Transverse colon (tissue), 4 donors: ENCODE data around the gene FGF7. TPM values are rescaled to one million over a fixed set of nuclear protein-coding genes. Genes with fewer than 3 reads are reported as not detected.

Experiments used
- DNase-seq: peaks from one replicate; pipeline ENCODE4 v3.0.0-alpha.2; 2019
- H3K27ac ChIP-seq, 4 donors: fragments of 200-600 bp; sonication (generic); 2 replicates each; pipeline ENCODE4 v1.5.1; 2016 to 2018; ENCODE audit warnings: inconsistent platforms in 4 of 4
- H3K27me3 ChIP-seq: fragments of 200-600 bp; sonication (generic); 2 replicates; pipeline ENCODE4 v1.5.1; 2017; ENCODE audit warnings: inconsistent platforms
- H3K36me3 ChIP-seq, 4 donors: fragments of 200-600 bp; sonication (generic); 2 replicates each; pipeline ENCODE4 v1.5.1; 2017 to 2019; ENCODE audit warnings: inconsistent platforms in 4 of 4
- H3K4me1 ChIP-seq, 4 donors: fragments of 200-600 bp; sonication (generic); 2 replicates each; pipeline ENCODE4 v1.5.1; 2017 to 2020; ENCODE audit warnings: inconsistent platforms in 4 of 4
- H3K4me3 ChIP-seq, 4 donors: fragments of 200-600 bp; sonication (generic); 1 replicate in 1 of 4; 2 replicates in 3 of 4; pipeline versions ENCODE4 v1.5.1 to v1.6.1; 2017 to 2019; ENCODE audit warnings: inconsistent platforms in 4 of 4
- H3K9me3 ChIP-seq, 2 donors: fragments of 200-600 bp; sonication (generic); 2 replicates each; pipeline ENCODE4 v1.5.1; 2017 to 2019; ENCODE audit warnings: inconsistent platforms in 2 of 2
- EP300 ChIP-seq: sonication (generic); formaldehyde crosslinking; IDR thresholded peaks from one replicate; pipeline ENCODE4 v1.6.1; 2017; ENCODE audit warnings: antibody characterized with exemption, low read depth
- POLR2A ChIP-seq: fragments of 450-650 bp; IDR thresholded peaks from one replicate; pipeline ENCODE4 v1.6.1; 2016; ENCODE audit warnings: antibody characterized with exemption, mild to moderate bottlenecking, moderate library complexity
- POLR2AphosphoS5 ChIP-seq, 3 donors: sonication (generic); formaldehyde crosslinking; IDR thresholded peaks; one replicate each; pipeline ENCODE4 v1.6.1; 2016; ENCODE audit warnings: antibody characterized with exemption in 3 of 3
- WGBS, 2 donors: methylation state at CpG; one replicate each; pipeline ENCODE4 v1.1.5; 2018; ENCODE audit warnings: low coverage in 1 of 2; 5-methylcytosine and 5-hydroxymethylcytosine counted together
- in situ Hi-C, 4 donors: fragments of 200-750 bp; cut with MboI; loops; one replicate each; pipeline versions ENCODE4 v1.15.0 to v1.15.1; 2017; ENCODE audit warnings: low sequenced_read_pairs in 3 of 4, low pct_ligation_motif_present in 1 of 4, low pct_unique_long_range_greater_than_20kb in 1 of 4
- intact Hi-C: fragments of 100-400 bp; cut with DNase I; formaldehyde crosslinking; loops from one replicate; pipeline ENCODE4 v1.15.1; 2023; ENCODE audit warnings: low total_unique reads
- total RNA-seq, 4 donors: library from RNA; depleted of rRNA; stranded (reverse); fragments of >200 nt; gene quantifications; one replicate each; pipeline ENCODE4 v1.1.0, GENCODE V29; 2016
- TF ChIP-seq, protein P1 (sequence below), 5 experiments: fragments of 200-600 bp in 3 of 5; fragments of 450-650 bp in 2 of 5; sonication (generic) in 3 of 5; IDR thresholded peaks; 1 replicate in 2 of 5; 2 replicates in 3 of 5; pipeline ENCODE4 v1.5.1; 2016 to 2017; ENCODE audit warnings: antibody characterized with exemption in 5 of 5, inconsistent platforms in 3 of 5, mild to moderate bottlenecking in 2 of 5, moderate library complexity in 1 of 5

Gene FGF7
- total RNA-seq, 4 donors from 2014 or later: 11.2 to 18.6 (median 17.9) TPM

GRCh38 chr15:49438962-49439631, 16.1 kb downstream of the FGF7 start:
- Histone ChIP-seq H3K4me3 (no peak overlapping the region), H3K4me1 (peaks cover 0 to 30% (median 5%) of the 10 kb centered on the region in 4 donors), H3K27me3 (no peaks in the 10 kb centered on the region), H3K36me3 (no peaks in the 10 kb centered on the region), H3K9me3 (no peaks in the 10 kb centered on the region), H3K27ac (peak overlapping the region; percentile 22 to 72 (median 60))
- in situ Hi-C loops: no loop called here
- TF ChIP-seq EP300 (no peak), POLR2AphosphoS5 (IDR thresholded peaks at IDR 0.05) (no peak), POLR2A (no peak)
- TF ChIP-seq, protein P1, sequence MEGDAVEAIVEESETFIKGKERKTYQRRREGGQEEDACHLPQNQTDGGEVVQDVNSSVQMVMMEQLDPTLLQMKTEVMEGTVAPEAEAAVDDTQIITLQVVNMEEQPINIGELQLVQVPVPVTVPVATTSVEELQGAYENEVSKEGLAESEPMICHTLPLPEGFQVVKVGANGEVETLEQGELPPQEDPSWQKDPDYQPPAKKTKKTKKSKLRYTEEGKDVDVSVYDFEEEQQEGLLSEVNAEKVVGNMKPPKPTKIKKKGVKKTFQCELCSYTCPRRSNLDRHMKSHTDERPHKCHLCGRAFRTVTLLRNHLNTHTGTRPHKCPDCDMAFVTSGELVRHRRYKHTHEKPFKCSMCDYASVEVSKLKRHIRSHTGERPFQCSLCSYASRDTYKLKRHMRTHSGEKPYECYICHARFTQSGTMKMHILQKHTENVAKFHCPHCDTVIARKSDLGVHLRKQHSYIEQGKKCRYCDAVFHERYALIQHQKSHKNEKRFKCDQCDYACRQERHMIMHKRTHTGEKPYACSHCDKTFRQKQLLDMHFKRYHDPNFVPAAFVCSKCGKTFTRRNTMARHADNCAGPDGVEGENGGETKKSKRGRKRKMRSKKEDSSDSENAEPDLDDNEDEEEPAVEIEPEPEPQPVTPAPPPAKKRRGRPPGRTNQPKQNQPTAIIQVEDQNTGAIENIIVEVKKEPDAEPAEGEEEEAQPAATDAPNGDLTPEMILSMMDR (IDR thresholded peaks at IDR 0.05): no peak
- intact Hi-C loops: no loop called here
- 53 to 54% methylated on average over 4 to 6 of the region's 6 CpGs for WGBS, 2 donors
- peak; percentile 17 for DNase-seq

- peak overlapping the region; percentile 22 to 72 (median 60) for H3K27ac ChIP-seq
- in situ Hi-C loops: no loop called here
- 52 to 57% methylated on average over 5 of the region's 5 CpGs for WGBS, 2 donors
Measured at GRCh38 chr15:49439678-49440395, 16.8 kb downstream of the FGF7 start.

DNA sequence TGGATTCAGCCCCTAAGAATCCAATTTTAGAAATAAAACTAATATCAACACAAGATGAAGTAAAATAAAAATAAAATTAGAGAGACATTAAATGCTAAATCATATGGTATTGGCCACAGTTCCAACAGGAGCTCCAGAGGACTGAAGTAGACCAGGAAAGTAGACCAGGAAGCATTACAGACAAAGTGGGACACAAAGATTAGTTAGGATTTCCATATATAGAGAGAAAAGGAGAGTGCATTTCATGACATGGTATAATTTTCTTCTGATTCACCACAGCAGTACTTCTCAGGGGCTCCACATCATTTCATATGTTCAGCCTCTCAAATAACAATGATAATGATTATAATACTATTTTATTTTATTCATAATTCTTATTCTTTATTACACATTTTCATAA, 18.3 kb downstream of the FGF7 start:
- intact Hi-C loops (no loop called here), in situ Hi-C loops (no loop called here)
- Histone ChIP-seq H3K4me1 (peaks cover 0 to 21% (median 5%) of the 10 kb centered on the region in 4 donors), H3K36me3 (no peaks in the 10 kb centered on the region), H3K4me3 (no peak overlapping the region), H3K27ac (peak overlapping the region; percentile 10 to 72 (median 41)), H3K9me3 (no peaks in the 10 kb centered on the region), H3K27me3 (no peaks in the 10 kb centered on the region)
- TF ChIP-seq POLR2AphosphoS5 (IDR thresholded peaks at IDR 0.05): no peak
- TF ChIP-seq POLR2A: no peak
- TF ChIP-seq, protein P1 (IDR thresholded peaks at IDR 0.05): no peak
- TF ChIP-seq EP300: no peak
- no peak for DNase-seq

More at GRCh38 chr15:49439678-49440395, 16.8 kb downstream of the FGF7 start:
- H3K4me1 ChIP-seq: peaks cover 0 to 30% (median 5%) of the 10 kb centered on the region in 4 donors
- no peak overlapping the region for H3K4me3 ChIP-seq
- no peak for DNase-seq
- H3K9me3 ChIP-seq: no peaks in the 10 kb centered on the region
- intact Hi-C loops: no loop called here
- no peaks in the 10 kb centered on the region for H3K27me3 ChIP-seq
- TF ChIP-seq POLR2A (no peak), POLR2AphosphoS5 (IDR thresholded peaks at IDR 0.05) (no peak), EP300 (no peak)
- TF ChIP-seq, protein P1 (IDR thresholded peaks at IDR 0.05): no peak
- no peaks in the 10 kb centered on the region for H3K36me3 ChIP-seq

DNA sequence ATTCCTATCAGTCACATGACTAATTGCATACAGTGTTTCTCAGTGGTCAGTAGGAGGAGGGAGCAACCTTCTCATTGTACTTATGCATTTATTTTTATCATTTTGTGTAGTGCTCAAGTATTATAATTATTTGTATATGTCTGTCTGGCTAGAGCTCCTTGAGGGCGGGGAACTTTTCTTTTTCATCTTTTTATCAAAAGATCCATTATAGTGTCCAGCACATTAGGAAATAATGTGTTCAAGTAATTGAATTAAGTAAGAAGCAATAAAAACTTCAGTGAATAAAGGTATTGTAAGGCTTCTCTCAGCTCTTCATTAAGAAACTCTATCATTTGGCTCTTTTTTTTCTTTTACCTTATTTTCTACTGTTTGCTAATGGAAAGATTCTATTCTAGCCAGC, 18.8 kb downstream of the FGF7 start:
- in situ Hi-C loops: no loop called here
- intact Hi-C loops: no loop called here
- Histone ChIP-seq H3K27me3 (no peaks in the 10 kb centered on the region), H3K9me3 (no peaks in the 10 kb centered on the region), H3K27ac (peak overlapping the region in 2 of 4 donors; percentile 54 to 72), H3K36me3 (no peaks in the 10 kb centered on the region), H3K4me1 (peaks cover 0 to 19% (median 5%) of the 10 kb centered on the region in 4 donors), H3K4me3 (no peak overlapping the region)
- 85 to 100% methylated on average over 1 of the region's 1 CpG for WGBS, 2 donors
- no peak for TF ChIP-seq EP300
- no peak for TF ChIP-seq POLR2A
- TF ChIP-seq, protein P1 (IDR thresholded peaks at IDR 0.05): no peak
- no peak for TF ChIP-seq POLR2AphosphoS5 (IDR thresholded peaks at IDR 0.05)
- no peak for DNase-seq
